Sciatic nerve (tissue), 2 donors: ENCODE measurements around the gene ZFP36. TPM values are rescaled to one million over a fixed set of nuclear protein-coding genes. Genes with fewer than 3 reads are reported as not detected.
"Not testable (repeated sequence)": the region's sequence is repeated elsewhere in the genome, so short reads cannot be mapped to it uniquely, and the experiment has no call there.

Experiments
- ATAC-seq: fragments of 200-7000 bp; cut with Tn5 transposase; one replicate; pipeline ENCODE4 v1.9.1; 2020; ENCODE audit warnings: mild to moderate bottlenecking, moderate library complexity
- DNase-seq: peaks from one replicate; pipeline ENCODE4 v3.0.0-alpha.2; 2020; ENCODE audit warnings: low spot score
- intact Hi-C: fragments of 100-400 bp; cut with DNase I; formaldehyde crosslinking; loops from one replicate; pipeline ENCODE4 v1.14.2; 2022
- total RNA-seq: library from RNA; stranded (reverse); fragmentation: NEBNext Ultra II Directional; extraction: Animal tissue kit (Norgen Biotek cat#: 25700); gene quantifications from one replicate; pipeline ENCODE4 v1.2.1, GENCODE V29; 2021
- donor health status: DM: no; HTN: no; CAD: no.
- donor health status: DM: no; HTN: no; CAD: no.

The ZFP36 gene
- 342 TPM for total RNA-seq

- DNase-seq (peak; percentile 96), ATAC-seq (peak; percentile 29)
- intact Hi-C loops: no loop called here
Observed at GRCh38 chr19:39406656-39407409, at the start of gene ZFP36. ZFP36 (plus strand) TSS chr19:39406847; CDS start chr19:39406905, 58 bp downstream.

- DNase-seq: no peak
- intact Hi-C loops: no loop called here
- ATAC-seq: no peak
Observed at GRCh38 chr19:39359026-39359425, 47.6 kb upstream of the ZFP36 start.

- intact Hi-C loops: no loop called here
Observed at GRCh38 chr19:39360599-39360998, 46.0 kb upstream of the ZFP36 start.

GRCh38 chr19:39362682-39363657, 43.7 kb upstream of the ZFP36 start:
- DNase-seq (no peak), ATAC-seq (peak; percentile 72)
- intact Hi-C loops: no loop called here

More at GRCh38 chr19:39360599-39360998, 46.0 kb upstream of the ZFP36 start:
- DNase-seq: no peak
- ATAC-seq: no peak

- DNase-seq: peak; percentile 80
- intact Hi-C loops: no loop called here
- ATAC-seq: peak; percentile 89
Observed at GRCh38 chr19:39363901-39364457, 42.7 kb upstream of the ZFP36 start.

DNA sequence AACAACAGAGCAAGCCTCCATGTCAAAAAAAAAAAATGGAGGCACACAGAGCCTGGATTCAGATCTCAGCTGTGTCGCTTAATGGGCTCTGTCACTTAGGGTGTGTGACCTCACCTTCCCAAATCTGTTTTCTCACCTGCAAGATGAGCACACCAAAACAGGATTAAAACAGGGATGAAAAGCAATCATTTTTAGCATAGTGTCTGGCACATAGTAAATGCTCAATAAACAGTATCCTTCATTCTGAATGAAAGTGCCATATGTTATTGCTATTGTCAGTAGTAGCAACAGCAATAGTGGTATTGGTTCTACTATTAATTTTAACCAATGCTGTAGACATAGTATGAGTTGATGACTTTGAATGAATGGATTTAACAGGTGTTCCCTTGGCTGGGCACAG, 41.1 kb upstream of the ZFP36 start:
- DNase-seq (no peak), ATAC-seq (no peak)
- intact Hi-C loops: no loop called here

DNA sequence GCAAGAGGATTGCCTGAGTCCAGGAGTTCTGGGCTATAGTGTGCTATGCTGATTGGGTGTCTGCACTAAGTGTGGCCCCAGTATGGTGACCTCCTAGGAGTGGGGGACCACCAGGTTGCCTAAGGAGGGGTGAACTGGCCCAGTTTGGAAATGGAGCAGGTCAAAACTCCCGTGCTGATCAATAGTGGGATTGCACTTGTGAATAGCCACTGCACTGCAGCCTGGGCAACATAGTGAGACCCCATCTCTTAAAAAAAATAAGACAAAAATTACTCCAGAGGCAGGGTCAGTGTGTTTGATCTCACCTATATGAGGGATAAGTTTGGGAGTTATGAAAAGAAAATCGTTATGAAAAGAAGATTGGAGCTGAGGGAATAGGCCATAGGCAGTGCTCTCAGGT, 37.4 kb upstream of the ZFP36 start:
- intact Hi-C loops: no loop called here
- DNase-seq: no peak
- no peak for ATAC-seq

GRCh38 chr19:39370735-39371134, 35.9 kb upstream of the ZFP36 start:
- DNase-seq (no peak), ATAC-seq (no peak)
- intact Hi-C loops: no loop called here

DNA sequence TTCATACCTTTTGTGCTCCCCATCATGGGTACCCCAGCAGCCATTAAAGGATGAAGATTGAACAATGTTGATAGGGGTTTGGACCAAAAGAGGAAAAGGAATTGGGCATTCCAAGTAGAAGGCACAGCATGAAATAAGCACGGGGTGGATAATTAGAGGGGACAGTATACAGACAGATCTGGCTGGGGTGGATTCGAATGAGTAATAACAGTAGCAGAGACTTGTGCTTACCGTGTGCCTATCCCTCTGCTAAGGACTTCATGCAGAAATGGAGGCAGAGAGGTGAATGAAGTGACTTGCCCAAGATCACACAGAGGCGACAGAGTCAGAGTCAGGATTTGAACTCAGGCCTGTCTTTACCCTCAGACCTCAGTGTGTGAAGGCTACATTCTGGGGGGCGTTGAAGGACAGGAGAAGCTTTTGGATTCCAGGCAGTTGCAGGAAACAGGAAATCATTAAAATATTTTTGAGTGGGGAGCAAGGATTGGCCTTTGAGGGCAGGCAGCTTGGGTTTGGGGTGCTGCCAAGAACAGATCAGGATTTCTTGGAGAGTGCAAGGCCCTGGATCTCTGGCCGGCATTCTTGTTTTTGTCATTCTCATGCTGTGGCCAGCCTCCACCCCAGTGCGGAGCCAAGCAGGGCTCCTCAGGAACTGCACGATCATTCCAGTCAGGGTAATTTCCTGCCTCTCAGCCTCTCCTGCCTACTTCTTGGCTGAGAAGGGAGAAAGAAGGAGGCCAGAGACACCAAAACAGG, 34.4 kb upstream of the ZFP36 start:
- ATAC-seq (peak; percentile 97), DNase-seq (peak; percentile 91)
- intact Hi-C loops: no loop called here

DNA sequence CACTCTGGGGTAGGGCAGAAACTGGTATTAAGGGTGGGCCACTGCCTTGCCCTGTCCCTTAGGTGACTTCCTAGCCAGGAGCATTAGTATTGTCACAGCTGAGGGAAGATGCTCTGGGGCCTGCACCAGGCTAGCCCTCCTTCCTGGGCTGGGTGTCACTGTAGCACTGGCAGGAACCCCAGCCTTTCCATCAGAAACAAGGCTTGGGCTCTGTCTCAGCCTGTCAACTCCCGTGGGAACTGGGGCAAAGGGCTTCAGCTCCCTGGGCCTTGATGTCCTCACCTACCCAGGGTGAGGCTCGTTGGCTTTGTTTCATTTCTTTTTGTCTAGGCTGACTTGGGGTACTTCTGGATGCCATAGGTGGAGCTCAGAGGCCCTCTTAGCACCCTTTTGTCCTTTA, 33.7 kb upstream of the ZFP36 start:
- intact Hi-C loops: no loop called here
- DNase-seq (no peak), ATAC-seq (no peak)

- ATAC-seq (no peak), DNase-seq (no peak)
- intact Hi-C loops: no loop called here
Observed at GRCh38 chr19:39375929-39376328, 30.7 kb upstream of the ZFP36 start.

DNA sequence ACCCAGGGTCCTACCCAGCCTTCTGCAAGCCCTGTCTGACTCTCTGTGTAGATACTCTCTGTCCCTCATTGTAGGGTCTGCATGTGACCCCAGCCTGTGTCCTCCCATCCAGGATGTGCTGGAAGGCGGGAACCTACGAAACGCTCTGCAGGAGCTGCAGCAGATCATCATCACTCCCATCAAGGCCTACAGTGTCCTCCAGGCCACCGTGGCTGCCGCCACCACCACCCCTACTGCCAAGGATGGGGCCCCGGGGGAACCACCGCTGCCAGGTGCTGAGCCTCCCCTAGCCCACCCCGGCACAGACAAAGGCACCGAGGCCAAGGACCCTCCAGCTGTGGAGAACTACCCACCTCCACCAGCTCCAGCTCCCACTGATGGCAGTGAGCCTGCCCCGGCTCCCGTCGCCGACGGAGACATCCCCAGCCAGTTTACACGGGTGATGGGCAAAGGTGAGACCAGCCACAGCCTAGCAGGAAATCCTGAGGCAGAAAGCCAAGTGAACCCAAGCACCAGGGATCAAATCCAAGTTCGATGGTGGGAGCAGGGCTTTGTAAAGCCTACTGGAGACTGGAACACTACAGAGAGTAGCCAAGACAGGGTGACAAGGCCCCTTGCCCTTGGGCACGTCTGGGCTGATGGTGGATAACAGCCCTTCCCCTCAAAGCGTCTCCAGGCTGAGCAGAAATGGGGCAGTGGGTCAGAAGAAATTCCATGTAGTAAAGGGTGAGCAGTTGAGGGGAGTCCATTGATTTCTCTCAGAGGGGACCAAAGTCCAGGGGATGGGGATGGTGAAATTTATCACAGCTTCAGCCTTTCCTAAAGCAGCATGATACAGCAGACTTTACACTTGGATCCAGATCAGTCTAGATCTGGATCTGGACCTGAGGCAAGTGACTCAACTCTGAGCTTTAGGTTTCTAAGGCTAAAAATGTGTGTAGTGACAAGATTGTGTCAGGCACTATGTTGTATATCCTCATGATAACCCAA, 29.0 kb upstream of the ZFP36 start:
- no peak for DNase-seq
- intact Hi-C loops: no loop called here
- ATAC-seq: no peak

DNA sequence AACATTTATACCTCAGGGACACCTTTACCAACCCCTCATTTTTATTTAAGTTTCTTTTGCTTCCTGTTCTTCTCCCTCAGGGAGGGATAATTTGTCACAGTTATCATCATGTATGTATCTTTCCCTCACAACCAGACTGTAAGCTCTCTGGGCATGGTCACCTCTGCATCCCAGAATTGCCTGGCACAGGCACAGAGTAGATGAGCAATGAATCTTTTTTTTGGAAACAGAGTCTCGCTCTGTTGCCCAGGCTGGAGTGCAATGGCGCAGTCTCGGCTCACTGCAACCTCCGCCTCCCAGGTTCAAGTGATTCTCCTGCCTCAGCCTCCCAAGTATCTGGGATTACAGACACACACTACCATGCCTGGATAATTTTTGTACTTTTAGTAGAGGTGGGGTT, 27.3 kb upstream of the ZFP36 start:
- ATAC-seq, intact Hi-C loops, DNase-seq: not testable (repeated sequence)

- DNase-seq (no peak), ATAC-seq (peak; percentile 19)
- intact Hi-C loops: no loop called here
Observed at GRCh38 chr19:39379865-39380396, 26.7 kb upstream of the ZFP36 start.

GRCh38 chr19:39380521-39381502, 25.8 kb upstream of the ZFP36 start:
- intact Hi-C loops: no loop called here
- DNase-seq (no peak), ATAC-seq (no peak)

DNA sequence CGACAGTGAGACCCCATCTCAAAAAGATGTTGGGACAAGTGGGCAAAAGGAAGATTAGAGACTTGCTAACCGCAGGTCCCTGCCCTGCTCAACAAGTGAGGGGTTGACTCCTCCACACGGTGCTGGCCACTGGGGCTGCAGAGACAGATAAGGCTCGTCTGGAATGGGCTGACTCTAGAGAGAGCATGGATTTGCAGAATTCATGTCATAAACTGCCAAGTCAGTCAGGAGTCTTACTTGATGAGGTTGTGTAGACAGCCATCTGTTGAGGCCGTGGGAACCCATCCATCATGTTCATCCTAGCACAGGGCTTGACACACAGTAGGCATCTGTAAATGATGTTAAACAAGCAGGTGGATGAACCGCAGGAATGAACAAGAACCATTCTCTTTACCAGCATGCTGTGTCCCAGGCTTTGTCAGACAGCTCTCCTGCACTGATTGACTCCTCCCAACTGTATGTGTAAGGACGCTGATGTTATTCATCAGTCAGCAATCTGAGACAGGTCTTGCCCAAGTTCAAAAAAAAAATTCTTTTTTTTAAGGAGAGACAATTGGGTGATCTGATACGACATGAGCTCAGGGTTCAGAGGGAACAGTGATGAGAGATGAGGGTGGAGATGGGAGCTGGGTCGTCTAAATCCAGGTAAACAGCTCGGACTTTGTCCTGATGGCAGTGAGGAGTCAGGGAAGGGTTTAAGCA, 24.6 kb upstream of the ZFP36 start:
- DNase-seq (no peak), ATAC-seq (no peak)
- intact Hi-C loops: no loop called here
